Common myeloid progenitor, CD34-positive (primary cell): ENCODE measurements around the gene CAPZB. TPM values are rescaled to one million over a fixed set of nuclear protein-coding genes. Genes with fewer than 3 reads are reported as not detected.
A peak's percentile ranks its signal among the peaks of the same experiment; 100 is the strongest.

Source experiments
- CTCF ChIA-PET: fragments of 350-600 bp; sonication (Branson Sonifier 250); formaldehyde crosslinking; loops from one replicate; lab custom pipeline; 2021; ENCODE audit warnings: antibody characterized with exemption; lab: Charles Lee
- POLR2A ChIA-PET: fragments of 350-600 bp; sonication (Branson Sonifier 250); formaldehyde crosslinking; loops from one replicate; lab custom pipeline; 2021; ENCODE audit warnings: antibody characterized with exemption; lab: Charles Lee
- DNase-seq, 3 donors: peaks; one replicate each; pipeline versions ENCODE4 v3.0.0 to v3.0.0-alpha.2; 2013
- H3K27ac ChIP-seq, 2 experiments: 1 replicate in 1 of 2; 2 replicates in 1 of 2; pipeline ENCODE4 v1.7.0; 2013; ENCODE audit warnings: inconsistent platforms in 2 of 2, low read length in 2 of 2, mild to moderate bottlenecking in 2 of 2, low read depth in 1 of 2, moderate library complexity in 1 of 2; ENCODE audit not compliant: severe bottlenecking in 2 of 2, insufficient read depth in 1 of 2, poor library complexity in 1 of 2
- H3K27me3 ChIP-seq, 5 experiments: replicated peaks in 2 of 5; 1 replicate in 3 of 5; 2 replicates in 2 of 5; pipeline versions ENCODE4 v1.6.1 to v1.7.0; 2013; ENCODE audit warnings: low read length in 4 of 5, mild to moderate bottlenecking in 2 of 5, moderate library complexity in 2 of 5, inconsistent platforms in 1 of 5; ENCODE audit not compliant: insufficient read depth in 5 of 5, control insufficient read depth in 4 of 5
- H3K36me3 ChIP-seq, 4 experiments: 1 replicate in 2 of 4; 2 replicates in 2 of 4; pipeline versions ENCODE4 v1.6.1 to v1.7.0; 2013; ENCODE audit warnings: low read length in 3 of 4, control low read depth in 1 of 4, mild to moderate bottlenecking in 1 of 4; ENCODE audit not compliant: control insufficient read depth in 4 of 4, insufficient read depth in 4 of 4
- H3K4me1 ChIP-seq, 4 experiments: 1 replicate in 3 of 4; 2 replicates in 1 of 4; pipeline versions ENCODE4 v1.6.1 to v1.7.1; 2013; ENCODE audit warnings: low read length in 3 of 4, mild to moderate bottlenecking in 3 of 4, control low read depth in 1 of 4, inconsistent platforms in 1 of 4, moderate library complexity in 1 of 4; ENCODE audit not compliant: control insufficient read depth in 4 of 4, insufficient read depth in 4 of 4; ENCODE audit errors: control extremely low read depth in 1 of 4
- H3K4me3 ChIP-seq, 7 experiments: 1 replicate in 4 of 7; 2 replicates in 3 of 7; pipeline versions ENCODE4 v1.5.1 to v1.7.0; 2013; ENCODE audit warnings: mild to moderate bottlenecking in 7 of 7, low read length in 6 of 7, moderate library complexity in 6 of 7, inconsistent platforms in 2 of 7, low read depth in 2 of 7, control low read depth in 1 of 7; ENCODE audit not compliant: insufficient read depth in 4 of 7, control insufficient read depth in 1 of 7; ENCODE audit errors: extremely low read depth in 1 of 7
- H3K9me3 ChIP-seq, 5 experiments: 1 replicate in 4 of 5; 2 replicates in 1 of 5; pipeline versions ENCODE4 v1.6.1 to v1.7.1; 2013; ENCODE audit warnings: low read length in 4 of 5, mild to moderate bottlenecking in 2 of 5, inconsistent platforms in 1 of 5, low read depth in 1 of 5, moderate library complexity in 1 of 5; ENCODE audit not compliant: control insufficient read depth in 4 of 5, insufficient read depth in 2 of 5; ENCODE audit errors: control extremely low read depth in 1 of 5
- WGBS: methylation state at CpG from one replicate; pipeline ENCODE4 v1.1.5; 2013; ENCODE audit not compliant: insufficient coverage; 5-methylcytosine and 5-hydroxymethylcytosine counted together
- polyA plus RNA-seq: library from polyadenylated mRNA; unstranded; fragments of 120-200 nt; gene quantifications from one replicate; pipeline ENCODE4 v1.2.1, GENCODE V29; 2013

The CAPZB gene
- 230 TPM for polyA plus RNA-seq

- ChIA-PET CTCF (interaction anchor here (0.8 to 9.5 kb wide), 12 partner anchors 10 to 177 kb away, joined by 3 to 61 read pairs (median 5); no protein-coding TSS in a partner anchor), POLR2A (interaction anchor here (0.6 to 1.0 kb wide), 2 partner anchors 9 to 87 kb away, joined by 3 to 5 read pairs; no protein-coding TSS in a partner anchor)
- H3K4me1 ChIP-seq = peaks cover 24 to 61% (median 57%) of the 10 kb centered on the region in 4 experiments
- H3K27ac ChIP-seq = peak within 1 kb of the TSS; percentile 70 to 93
- no peaks in the 10 kb centered on the region for H3K9me3 ChIP-seq
- WGBS = 0% methylated on average over 72 of the region's 106 CpGs
- peaks cover 0 to 16% (median 0%) of the 10 kb centered on the region in 4 experiments for H3K36me3 ChIP-seq
- H3K27me3 ChIP-seq = no peaks in the 10 kb centered on the region
- peak within 1 kb of the TSS; percentile 76 to 94 (median 87) for H3K4me3 ChIP-seq
- peak; percentile 87 to 93 (median 89) for DNase-seq
Measured at GRCh38 chr1:19485362-19486187, at the start of gene CAPZB. TSS of gene CAPZB (minus strand) at chr1:19485539. CDS start at chr1:19485438, 101 bp downstream.

GRCh38 chr1:19534281-19534680, 48.9 kb upstream of the CAPZB start:
- WGBS = 86% methylated on average over 5 of the region's 5 CpGs
- POLR2A ChIA-PET = no interaction called here
- CTCF ChIA-PET = interaction anchor here (1.2 kb wide), 1 partner anchor 24 kb away, joined by 3 read pairs; no protein-coding TSS in a partner anchor

GRCh38 chr1:19533626-19534025, 48.3 kb upstream of the CAPZB start:
- no peak for DNase-seq
- peaks cover 2 to 13% (median 11%) of the 10 kb centered on the region in 5 experiments for H3K9me3 ChIP-seq
- no peaks in the 10 kb centered on the region for H3K36me3 ChIP-seq
- no peaks in the 10 kb centered on the region for H3K27me3 ChIP-seq
- H3K4me3 ChIP-seq = no peak overlapping the region
- CTCF ChIA-PET = interaction anchor here (1.2 kb wide), 1 partner anchor 25 kb away, joined by 3 read pairs; no protein-coding TSS in a partner anchor
- WGBS = 55% methylated on average over 7 of the region's 7 CpGs
- POLR2A ChIA-PET = no interaction called here
- peaks cover 0 to 6% (median 5%) of the 10 kb centered on the region in 4 experiments for H3K4me1 ChIP-seq
- no peak overlapping the region for H3K27ac ChIP-seq

More at GRCh38 chr1:19534281-19534680, 48.9 kb upstream of the CAPZB start:
- no peaks in the 10 kb centered on the region for H3K27me3 ChIP-seq
- H3K9me3 ChIP-seq = peaks cover 2 to 13% (median 11%) of the 10 kb centered on the region in 5 experiments
- peaks cover 0 to 6% (median 5%) of the 10 kb centered on the region in 4 experiments for H3K4me1 ChIP-seq
- no peaks in the 10 kb centered on the region for H3K36me3 ChIP-seq
- peak in 2 of 3 donors; percentile 31 to 32 for DNase-seq
- H3K4me3 ChIP-seq = no peak overlapping the region
- H3K27ac ChIP-seq = no peak overlapping the region

GRCh38 chr1:19532519-19532918, 47.2 kb upstream of the CAPZB start:
- Histone ChIP-seq H3K27ac (no peak overlapping the region), H3K4me3 (no peak overlapping the region), H3K4me1 (peaks cover 0 to 6% (median 5%) of the 10 kb centered on the region in 4 experiments), H3K27me3 (no peaks in the 10 kb centered on the region), H3K36me3 (no peaks in the 10 kb centered on the region), H3K9me3 (peaks cover 2 to 13% (median 11%) of the 10 kb centered on the region in 5 experiments)
- no peak for DNase-seq
- CTCF ChIA-PET = no interaction called here
- WGBS = 100% methylated on average over 4 of the region's 4 CpGs
- POLR2A ChIA-PET = interaction anchor here (0.8 kb wide), 1 partner anchor 24 kb away, joined by 5 read pairs; no protein-coding TSS in a partner anchor

GRCh38 chr1:19529664-19530063, 44.3 kb upstream of the CAPZB start:
- no peak for DNase-seq
- peaks cover 0 to 7% (median 3%) of the 10 kb centered on the region in 5 experiments for H3K9me3 ChIP-seq
- no peak overlapping the region for H3K27ac ChIP-seq
- H3K36me3 ChIP-seq = no peaks in the 10 kb centered on the region
- peaks cover 0 to 6% (median 5%) of the 10 kb centered on the region in 4 experiments for H3K4me1 ChIP-seq
- H3K4me3 ChIP-seq = no peak overlapping the region
- POLR2A ChIA-PET = no interaction called here
- WGBS = 97% methylated on average over 7 of the region's 7 CpGs
- H3K27me3 ChIP-seq = no peaks in the 10 kb centered on the region
- CTCF ChIA-PET = no interaction called here

GRCh38 chr1:19528438-19528837, 43.1 kb upstream of the CAPZB start:
- CTCF ChIA-PET = no interaction called here
- no CpG with 5 or more reads among the region's 2 CpGs for WGBS
- POLR2A ChIA-PET = interaction anchor here (0.6 kb wide), 1 partner anchor 8 kb away, joined by 3 read pairs; no protein-coding TSS in a partner anchor

More at GRCh38 chr1:19528438-19528837, 43.1 kb upstream of the CAPZB start:
- no peak for DNase-seq
- Histone ChIP-seq H3K27ac (no peak overlapping the region), H3K36me3 (no peaks in the 10 kb centered on the region), H3K4me3 (no peak overlapping the region), H3K4me1 (peaks cover 0 to 3% (median under 1%) of the 10 kb centered on the region in 4 experiments), H3K27me3 (no peaks in the 10 kb centered on the region), H3K9me3 (peaks cover 0 to 7% (median 3%) of the 10 kb centered on the region in 5 experiments)
